Progenitor cell of endocrine pancreas (in vitro differentiated cells): ENCODE results near the gene CCL3. TPM values are rescaled to one million over a fixed set of nuclear protein-coding genes. Genes with fewer than 3 reads are reported as not detected.

ENCODE experiments used
- DNase-seq: peaks from one replicate; pipeline ENCODE4 v3.0.0; 2021; ENCODE audit warnings: low spot score; ENCODE audit not compliant: unreplicated experiment
- H3K27ac Mint-ChIP-seq: 2 replicates; pipeline ENCODE4 v1.8.0; 2021; ENCODE audit warnings: mild to moderate bottlenecking, moderate library complexity, mixed read lengths
- H3K27me3 Mint-ChIP-seq: 2 replicates; pipeline ENCODE4 v1.8.0; 2021; ENCODE audit warnings: mixed read lengths
- H3K36me3 Mint-ChIP-seq: 2 replicates; pipeline ENCODE4 v1.8.0; 2022; ENCODE audit warnings: mixed read lengths; ENCODE audit not compliant: insufficient read depth
- H3K4me1 Mint-ChIP-seq: 2 replicates; pipeline ENCODE4 v1.8.0; 2021; ENCODE audit warnings: low read depth, mixed read lengths
- H3K4me3 Mint-ChIP-seq: 2 replicates; pipeline ENCODE4 v1.8.0; 2021; ENCODE audit warnings: low read depth, mild to moderate bottlenecking, moderate library complexity, mixed read lengths
- H3K9me3 Mint-ChIP-seq: 2 replicates; pipeline ENCODE4 v1.8.0; 2021; ENCODE audit warnings: low read depth, mixed read lengths
- CTCF ChIP-seq: fragments of 200-600 bp; sonication (generic); IDR thresholded peaks from one replicate; pipeline ENCODE4 v1.5.0; 2021; ENCODE audit warnings: antibody characterized with exemption, mild to moderate bottlenecking; ENCODE audit not compliant: unreplicated experiment
- total RNA-seq: library from RNA; stranded (reverse); gene quantifications from 2 replicates; pipeline ENCODE4 v1.2.1, GENCODE V29; 2021

CCL3 gene
- total RNA-seq, 1 donor from 2014 or later: not detected

DNA sequence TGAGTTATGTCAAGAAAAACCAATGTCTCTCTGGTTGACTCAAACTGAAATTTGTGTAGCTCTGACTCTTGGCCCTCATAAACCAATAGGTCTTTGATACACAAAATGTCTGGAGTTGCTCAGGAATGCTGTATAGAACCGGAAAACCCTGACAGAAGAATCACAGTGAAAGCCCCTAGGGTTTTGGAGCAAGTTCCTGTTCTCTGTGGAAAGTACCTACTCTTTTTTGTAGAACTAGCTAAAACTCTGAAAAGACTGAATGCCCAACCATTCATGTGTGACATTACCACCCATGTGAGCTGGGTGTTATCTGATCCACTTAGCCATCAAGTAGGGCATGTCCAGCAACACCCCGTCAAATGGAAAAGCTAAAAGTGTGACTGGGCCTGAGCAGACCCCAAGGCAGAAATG, 42.5 kb upstream of the CCL3 start:
- Mint-ChIP-seq H3K27me3 (peaks cover 6% of the 10 kb centered on the region), H3K4me3 (no peak overlapping the region), H3K9me3 (no peaks in the 10 kb centered on the region), H3K4me1 (peaks cover 12% of the 10 kb centered on the region), H3K36me3 (no peaks in the 10 kb centered on the region), H3K27ac (no peak overlapping the region)
- DNase-seq: no peak
- TF ChIP-seq CTCF: no peak

GRCh38 chr17:36131931-36132330, 42.0 kb upstream of the CCL3 start:
- no peaks in the 10 kb centered on the region for H3K9me3 Mint-ChIP-seq
- peaks cover 6% of the 10 kb centered on the region for H3K27me3 Mint-ChIP-seq
- TF ChIP-seq CTCF: no peak
- no peak for DNase-seq
- peaks cover 12% of the 10 kb centered on the region for H3K4me1 Mint-ChIP-seq
- no peaks in the 10 kb centered on the region for H3K36me3 Mint-ChIP-seq
- no peak overlapping the region for H3K4me3 Mint-ChIP-seq
- no peak overlapping the region for H3K27ac Mint-ChIP-seq

GRCh38 chr17:36131421-36131820, 41.5 kb upstream of the CCL3 start:
- Mint-ChIP-seq H3K4me1 (peaks cover 11% of the 10 kb centered on the region), H3K27me3 (peaks cover 6% of the 10 kb centered on the region), H3K27ac (no peak overlapping the region), H3K4me3 (no peak overlapping the region), H3K9me3 (no peaks in the 10 kb centered on the region), H3K36me3 (no peaks in the 10 kb centered on the region)
- no peak for DNase-seq
- no peak for TF ChIP-seq CTCF

GRCh38 chr17:36130346-36130745, 40.4 kb upstream of the CCL3 start:
- Mint-ChIP-seq H3K4me3 (no peak overlapping the region), H3K4me1 (peaks cover 4% of the 10 kb centered on the region), H3K9me3 (no peaks in the 10 kb centered on the region), H3K36me3 (no peaks in the 10 kb centered on the region), H3K27me3 (peaks cover 6% of the 10 kb centered on the region), H3K27ac (no peak overlapping the region)
- DNase-seq: no peak
- TF ChIP-seq CTCF: no peak

GRCh38 chr17:36129616-36130015, 39.7 kb upstream of the CCL3 start:
- no peak overlapping the region for H3K27ac Mint-ChIP-seq
- no peak for TF ChIP-seq CTCF
- H3K4me1 Mint-ChIP-seq: peaks cover 4% of the 10 kb centered on the region
- no peak overlapping the region for H3K4me3 Mint-ChIP-seq
- no peak for DNase-seq
- H3K36me3 Mint-ChIP-seq: no peaks in the 10 kb centered on the region
- H3K9me3 Mint-ChIP-seq: no peaks in the 10 kb centered on the region
- peaks cover 6% of the 10 kb centered on the region for H3K27me3 Mint-ChIP-seq
